Upper lobe of right lung (tissue), 1 donor: Measurements from ENCODE around the gene KLK8. TPM values are rescaled to one million over a fixed set of nuclear protein-coding genes. Genes with fewer than 3 reads are reported as not detected.
A peak's percentile ranks its signal among the peaks of the same experiment; 100 is the strongest.

Source experiments
- ATAC-seq: fragments of 200-7000 bp; cut with Tn5 transposase; one replicate; pipeline ENCODE4 v1.9.1; 2020; ENCODE audit warnings: mild to moderate bottlenecking, moderate library complexity
- DNase-seq: peaks from one replicate; pipeline ENCODE4 v3.0.0-alpha.2; 2020
- H3K27ac ChIP-seq: fragments of 200-600 bp; one replicate; pipeline ENCODE4 v1.8.0; 2022
- H3K27me3 ChIP-seq: fragments of 200-600 bp; one replicate; pipeline ENCODE4 v1.8.0; 2022; ENCODE audit warnings: mild to moderate bottlenecking
- H3K36me3 ChIP-seq: fragments of 200-600 bp; one replicate; pipeline ENCODE4 v1.8.0; 2022
- H3K4me1 ChIP-seq: fragments of 200-600 bp; one replicate; pipeline ENCODE4 v1.8.0; 2022
- H3K4me3 ChIP-seq: fragments of 200-600 bp; one replicate; pipeline ENCODE4 v1.8.0; 2022; ENCODE audit warnings: mild to moderate bottlenecking
- H3K9me3 ChIP-seq: fragments of 200-600 bp; one replicate; pipeline ENCODE4 v1.8.0; 2022
- intact Hi-C: fragments of 100-400 bp; cut with DNase I; formaldehyde crosslinking; loops from one replicate; pipeline ENCODE4 v1.11.0; 2022
- total RNA-seq: library from RNA; stranded (reverse); fragmentation: NEBNext Ultra II Directional; extraction: Animal tissue kit (Norgen Biotek cat#: 25700); gene quantifications from one replicate; pipeline ENCODE4 v1.2.1, GENCODE V29; 2021
- TF ChIP-seq, protein P1 (sequence below): fragments of 200-600 bp; IDR thresholded peaks from one replicate; pipeline ENCODE4 v1.8.0; 2022; ENCODE audit warnings: antibody characterized with exemption
- donor health status: DM: no; HTN: yes; CAD: no; lungs with severe emphysema.

KLK8 gene
- total RNA-seq, 1 donor from 2014 or later: not detected

DNA sequence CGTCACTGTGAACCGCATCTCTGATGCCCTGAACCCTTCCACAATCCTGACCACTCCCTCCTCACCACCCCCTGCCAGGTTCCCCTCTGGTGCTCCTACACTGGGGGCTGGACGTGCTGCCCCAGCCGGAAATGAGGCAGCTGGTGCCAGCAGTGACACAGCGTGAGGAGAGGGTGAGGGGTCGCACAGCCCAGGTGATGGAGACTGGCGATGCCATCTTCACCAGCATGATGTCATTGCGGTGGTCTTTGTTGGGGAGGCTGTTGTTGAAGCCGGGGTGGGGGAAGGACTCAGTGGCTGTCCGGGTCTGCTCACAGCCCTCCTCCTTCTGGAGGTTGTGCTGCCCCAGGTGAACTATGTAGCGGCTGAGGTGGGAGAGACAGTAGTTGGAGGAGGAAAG is 22.5 kb upstream of the KLK8 start:
- Histone ChIP-seq H3K9me3 (no peaks in the 10 kb centered on the region), H3K27ac (no peak overlapping the region), H3K4me1 (peaks cover 9% of the 10 kb centered on the region), H3K4me3 (no peak overlapping the region), H3K27me3 (peaks cover 51% of the 10 kb centered on the region), H3K36me3 (no peaks in the 10 kb centered on the region)
- intact Hi-C loops: no loop called here
- DNase-seq: no peak
- TF ChIP-seq, protein P1, sequence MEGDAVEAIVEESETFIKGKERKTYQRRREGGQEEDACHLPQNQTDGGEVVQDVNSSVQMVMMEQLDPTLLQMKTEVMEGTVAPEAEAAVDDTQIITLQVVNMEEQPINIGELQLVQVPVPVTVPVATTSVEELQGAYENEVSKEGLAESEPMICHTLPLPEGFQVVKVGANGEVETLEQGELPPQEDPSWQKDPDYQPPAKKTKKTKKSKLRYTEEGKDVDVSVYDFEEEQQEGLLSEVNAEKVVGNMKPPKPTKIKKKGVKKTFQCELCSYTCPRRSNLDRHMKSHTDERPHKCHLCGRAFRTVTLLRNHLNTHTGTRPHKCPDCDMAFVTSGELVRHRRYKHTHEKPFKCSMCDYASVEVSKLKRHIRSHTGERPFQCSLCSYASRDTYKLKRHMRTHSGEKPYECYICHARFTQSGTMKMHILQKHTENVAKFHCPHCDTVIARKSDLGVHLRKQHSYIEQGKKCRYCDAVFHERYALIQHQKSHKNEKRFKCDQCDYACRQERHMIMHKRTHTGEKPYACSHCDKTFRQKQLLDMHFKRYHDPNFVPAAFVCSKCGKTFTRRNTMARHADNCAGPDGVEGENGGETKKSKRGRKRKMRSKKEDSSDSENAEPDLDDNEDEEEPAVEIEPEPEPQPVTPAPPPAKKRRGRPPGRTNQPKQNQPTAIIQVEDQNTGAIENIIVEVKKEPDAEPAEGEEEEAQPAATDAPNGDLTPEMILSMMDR: no peak
- no peak for ATAC-seq

DNA sequence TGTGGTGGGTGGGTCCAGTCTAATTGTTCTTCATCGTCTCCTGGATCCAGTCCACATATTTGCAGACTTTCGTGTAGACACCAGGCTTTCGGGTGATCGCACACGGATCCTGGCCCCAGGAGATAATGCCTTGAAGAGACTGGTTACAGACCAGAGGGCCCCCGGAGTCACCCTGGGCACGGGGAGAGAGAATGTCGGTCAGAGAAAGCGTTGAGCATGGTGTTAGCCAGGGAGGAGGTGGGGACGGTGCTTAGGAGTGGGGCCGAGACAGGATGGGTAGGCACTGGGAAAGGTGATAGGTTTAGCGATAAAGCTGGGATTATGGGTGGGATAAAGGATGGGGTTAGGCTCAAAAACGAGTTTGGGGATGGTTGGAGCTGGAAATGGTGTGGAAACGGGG is 21.1 kb upstream of the KLK8 start:
- intact Hi-C loops: no loop called here
- Histone ChIP-seq H3K4me1 (peaks cover 12% of the 10 kb centered on the region), H3K9me3 (no peaks in the 10 kb centered on the region), H3K27me3 (peaks cover 60% of the 10 kb centered on the region), H3K27ac (no peak overlapping the region), H3K4me3 (no peak overlapping the region), H3K36me3 (no peaks in the 10 kb centered on the region)
- TF ChIP-seq, protein P1: no peak
- DNase-seq (no peak), ATAC-seq (no peak)

DNA sequence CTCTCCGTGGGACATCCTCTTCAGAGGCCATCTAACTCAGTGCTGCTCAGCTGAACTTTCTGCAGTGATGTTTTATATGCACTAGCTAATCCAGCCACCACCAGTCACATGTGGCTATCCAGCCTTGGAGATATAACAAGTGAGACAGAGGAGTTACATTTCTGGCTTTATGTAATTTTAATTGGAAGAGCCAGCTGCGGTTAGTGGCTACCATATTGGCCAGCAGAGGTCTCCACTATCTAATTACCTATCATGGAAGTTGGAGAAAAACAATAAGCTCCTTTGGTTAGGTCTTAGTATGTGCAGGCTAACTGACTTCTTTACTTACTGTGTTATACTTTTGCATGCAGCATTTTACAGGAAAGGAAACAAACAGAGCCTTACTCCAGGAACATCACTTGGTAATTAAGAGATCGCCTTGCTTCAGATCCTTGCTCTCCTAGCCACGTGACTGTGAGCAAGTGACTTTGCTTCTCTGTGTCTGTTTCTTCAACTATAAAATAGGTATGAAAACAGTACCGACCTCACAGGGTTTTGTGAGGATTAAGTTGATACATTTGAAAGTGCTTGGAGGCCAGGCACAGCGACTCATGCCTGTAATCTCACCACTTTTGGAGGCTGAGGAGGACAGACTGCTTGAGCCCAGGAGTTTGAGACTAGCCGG is 19.7 kb upstream of the KLK8 start:
- no peak overlapping the region for H3K4me3 ChIP-seq
- intact Hi-C loops: no loop called here
- peaks cover 12% of the 10 kb centered on the region for H3K4me1 ChIP-seq
- no peaks in the 10 kb centered on the region for H3K36me3 ChIP-seq
- ATAC-seq (peak; percentile 51), DNase-seq (no peak)
- no peaks in the 10 kb centered on the region for H3K9me3 ChIP-seq
- H3K27ac ChIP-seq: no peak overlapping the region
- TF ChIP-seq, protein P1: peak; percentile 66
- peaks cover 60% of the 10 kb centered on the region for H3K27me3 ChIP-seq

DNA sequence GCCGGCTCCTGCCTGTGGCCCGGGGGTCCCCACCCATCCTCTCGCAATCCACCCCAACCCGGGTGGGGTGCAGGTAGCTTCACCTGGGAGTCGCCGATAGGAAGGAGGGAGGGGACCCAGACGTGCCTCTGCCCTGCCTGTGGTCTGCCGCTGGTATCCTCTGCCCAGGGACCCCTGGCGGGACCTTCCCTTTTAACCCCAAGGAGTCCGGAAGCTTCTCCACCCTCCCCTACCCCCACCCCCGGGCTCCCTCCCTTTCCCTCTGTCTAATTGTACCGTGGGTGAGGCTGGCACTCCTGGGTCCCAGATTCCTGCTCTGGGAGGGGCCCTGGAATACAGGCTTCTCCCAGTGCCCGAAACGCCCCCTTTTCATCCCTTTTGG is 18.1 kb upstream of the KLK8 start, which contains the start of gene KLK10:
TSS of gene KLK10 (minus strand) at position 166 of the 382 bp plus-strand sequence. CDS start 579 bp downstream, outside the sequence.
- Histone ChIP-seq H3K36me3 (no peaks in the 10 kb centered on the region), H3K4me1 (peaks cover 12% of the 10 kb centered on the region), H3K27ac (no peak within 1 kb of the TSS), H3K27me3 (peaks cover 60% of the 10 kb centered on the region), H3K9me3 (no peaks in the 10 kb centered on the region), H3K4me3 (peak within 1 kb of the TSS; percentile 37)
- intact Hi-C loops: no loop called here
- DNase-seq (no peak), ATAC-seq (peak; percentile 4)
- TF ChIP-seq, protein P1: no peak

DNA sequence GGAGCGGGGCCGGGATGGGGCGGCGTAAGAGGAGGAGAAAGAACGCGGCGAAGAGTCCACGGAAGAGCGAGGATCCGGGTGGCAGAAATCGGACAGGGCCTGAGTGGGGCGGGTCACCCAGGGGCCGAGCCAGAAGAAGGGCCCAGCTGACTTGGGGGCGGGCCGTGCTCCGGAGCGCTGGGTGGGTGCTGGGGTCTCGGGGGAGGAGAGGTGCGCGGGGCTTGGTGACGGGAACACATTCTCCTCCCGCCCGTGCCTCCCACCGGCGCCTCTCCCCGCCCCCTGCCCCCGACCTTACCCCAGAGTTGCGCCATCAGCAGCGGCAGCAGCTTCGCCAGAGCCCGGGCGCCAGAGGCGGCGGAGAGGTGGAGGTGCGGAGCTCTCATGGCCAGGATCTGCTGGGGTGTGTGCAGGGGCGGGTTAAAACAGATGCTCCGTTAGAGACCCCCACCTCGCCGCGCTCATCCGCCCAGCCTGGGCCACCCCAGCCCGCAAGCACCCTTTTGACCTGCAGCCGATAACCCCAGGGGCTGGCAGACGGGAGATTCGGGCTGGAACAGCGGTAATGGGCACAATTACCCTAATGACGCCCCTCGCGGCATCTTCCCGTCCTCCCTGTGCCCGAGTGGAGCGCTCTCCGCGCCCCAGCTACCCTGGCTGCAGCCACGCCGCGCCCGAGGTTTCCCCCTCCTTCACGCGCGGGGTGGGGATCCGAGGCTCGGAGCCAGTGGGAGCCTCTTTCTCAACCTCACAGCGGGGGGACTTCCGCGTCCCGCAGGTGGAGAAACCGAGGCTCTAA is 17.5 kb upstream of the KLK8 start:
- TF ChIP-seq, protein P1: no peak
- peak overlapping the region; percentile 37 for H3K4me3 ChIP-seq
- peaks cover 60% of the 10 kb centered on the region for H3K27me3 ChIP-seq
- peaks cover 12% of the 10 kb centered on the region for H3K4me1 ChIP-seq
- no peak for DNase-seq
- H3K9me3 ChIP-seq: no peaks in the 10 kb centered on the region
- peak; percentile 34 for ATAC-seq
- H3K27ac ChIP-seq: no peak overlapping the region
- intact Hi-C loops: no loop called here
- H3K36me3 ChIP-seq: no peaks in the 10 kb centered on the region
